ENCODE measurements around the gene NR6A1.

GRCh38 chr9:124724415-124725067, 46.6 kb downstream of the NR6A1 start:
- TF ChIP-seq, protein P1, sequence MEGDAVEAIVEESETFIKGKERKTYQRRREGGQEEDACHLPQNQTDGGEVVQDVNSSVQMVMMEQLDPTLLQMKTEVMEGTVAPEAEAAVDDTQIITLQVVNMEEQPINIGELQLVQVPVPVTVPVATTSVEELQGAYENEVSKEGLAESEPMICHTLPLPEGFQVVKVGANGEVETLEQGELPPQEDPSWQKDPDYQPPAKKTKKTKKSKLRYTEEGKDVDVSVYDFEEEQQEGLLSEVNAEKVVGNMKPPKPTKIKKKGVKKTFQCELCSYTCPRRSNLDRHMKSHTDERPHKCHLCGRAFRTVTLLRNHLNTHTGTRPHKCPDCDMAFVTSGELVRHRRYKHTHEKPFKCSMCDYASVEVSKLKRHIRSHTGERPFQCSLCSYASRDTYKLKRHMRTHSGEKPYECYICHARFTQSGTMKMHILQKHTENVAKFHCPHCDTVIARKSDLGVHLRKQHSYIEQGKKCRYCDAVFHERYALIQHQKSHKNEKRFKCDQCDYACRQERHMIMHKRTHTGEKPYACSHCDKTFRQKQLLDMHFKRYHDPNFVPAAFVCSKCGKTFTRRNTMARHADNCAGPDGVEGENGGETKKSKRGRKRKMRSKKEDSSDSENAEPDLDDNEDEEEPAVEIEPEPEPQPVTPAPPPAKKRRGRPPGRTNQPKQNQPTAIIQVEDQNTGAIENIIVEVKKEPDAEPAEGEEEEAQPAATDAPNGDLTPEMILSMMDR (IDR thresholded peaks at IDR 0.05) = no peak
- no peak for TF ChIP-seq ZFX (IDR thresholded peaks at IDR 0.05; ENCODE audit: borderline replicate concordance)

All from 22Rv1 (cell line).